HEK293T (cell line): ENCODE measurements around the gene MICAL2.

Experiments used
- ARNT ChIP-seq: fragments of 450-650 bp; IDR thresholded peaks from 2 replicates; pipeline ENCODE4 v1.6.1; 2017; ENCODE audit warnings: mild to moderate bottlenecking
- BHLHE40 ChIP-seq: fragments of 450-650 bp; IDR thresholded peaks from 2 replicates; pipeline ENCODE4 v1.6.1; 2016; ENCODE audit warnings: mild to moderate bottlenecking, moderate library complexity, borderline replicate concordance
- FOXA1 ChIP-seq: fragments of 450-650 bp; IDR thresholded peaks from 2 replicates; pipeline ENCODE4 v1.6.1; 2016; ENCODE audit warnings: mild to moderate bottlenecking
- FOXM1 ChIP-seq: fragments of 450-650 bp; IDR thresholded peaks from 2 replicates; pipeline ENCODE4 v1.6.1; 2017; ENCODE audit warnings: mild to moderate bottlenecking, borderline replicate concordance
- NFRKB ChIP-seq: fragments of 450-650 bp; IDR thresholded peaks from 2 replicates; pipeline ENCODE4 v1.6.1; 2016; ENCODE audit warnings: mild to moderate bottlenecking, moderate library complexity
- SP1 ChIP-seq: fragments of 450-650 bp; IDR thresholded peaks from 2 replicates; pipeline ENCODE4 v1.6.1; 2017
- TARDBP ChIP-seq: fragments of 450-650 bp; IDR thresholded peaks from 2 replicates; pipeline ENCODE4 v1.6.1; 2016

DNA sequence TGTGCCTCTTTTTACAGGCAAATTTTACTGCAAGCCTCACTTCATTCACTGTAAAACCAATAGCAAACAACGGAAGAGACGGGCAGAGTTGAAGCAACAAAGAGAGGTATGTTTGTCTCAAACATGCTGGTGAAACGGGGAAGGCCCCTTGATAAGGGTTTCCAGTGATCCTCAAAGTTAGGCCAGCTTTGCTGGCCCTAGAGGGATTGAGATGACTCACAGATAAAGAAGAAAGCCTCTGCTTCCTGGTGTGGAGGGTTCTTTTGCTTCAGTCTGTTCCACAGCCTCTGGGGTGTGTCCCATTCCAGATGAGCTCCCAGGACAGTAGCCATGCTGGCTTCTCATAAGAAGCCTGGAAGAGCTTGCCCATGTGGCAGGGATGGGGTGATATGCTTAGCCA lies 148.1 kb downstream of the MICAL2 start:
- TF ChIP-seq ARNT, result no peak
- TF ChIP-seq TARDBP, result no peak
- no peak for TF ChIP-seq BHLHE40
- no peak for TF ChIP-seq SP1
- TF ChIP-seq FOXM1, result no peak
- TF ChIP-seq FOXA1, result no peak
- TF ChIP-seq NFRKB, result no peak
